Colonic mucosa (tissue), 4 donors: Measurements from ENCODE around the gene MTOR. TPM values are rescaled to one million over a fixed set of nuclear protein-coding genes. Genes with fewer than 3 reads are reported as not detected.
"Not testable (repeated sequence)": the region's sequence is repeated elsewhere in the genome, so short reads cannot be mapped to it uniquely, and the experiment has no call there.

Source experiments
- DNase-seq: peaks from one replicate; pipeline ENCODE4 v3.0.0-alpha.2; 2020
- H3K27ac ChIP-seq: fragments of 200-600 bp; one replicate; pipeline ENCODE4 v1.8.0; 2021
- H3K27me3 ChIP-seq: fragments of 200-600 bp; one replicate; pipeline ENCODE4 v1.8.0; 2021
- H3K36me3 ChIP-seq: fragments of 200-600 bp; one replicate; pipeline ENCODE4 v1.8.0; 2021
- H3K4me1 ChIP-seq: fragments of 200-600 bp; one replicate; pipeline ENCODE4 v1.8.0; 2021; ENCODE audit warnings: mild to moderate bottlenecking
- H3K4me3 ChIP-seq: fragments of 200-600 bp; one replicate; pipeline ENCODE4 v1.8.0; 2021
- H3K9ac ChIP-seq, 2 donors: one replicate each; pipeline ENCODE4 v1.7.0; 2013; ENCODE audit warnings: control low read depth in 2 of 2, low read depth in 2 of 2, low read length in 2 of 2
- H3K9me3 ChIP-seq: fragments of 200-600 bp; one replicate; pipeline ENCODE4 v1.8.0; 2021
- intact Hi-C: fragments of 100-400 bp; cut with DNase I; formaldehyde crosslinking; loops from one replicate; pipeline ENCODE4 v1.14.1; 2022
- total RNA-seq, 2 donors: library from RNA; stranded (reverse); fragmentation: NEBNext Ultra II Directional in 1 of 2; extraction: Animal tissue kit (Norgen Biotek cat#: 25700) in 1 of 2; gene quantifications; one replicate each; pipeline ENCODE4 v1.2.1, GENCODE V29; 2021
- TF ChIP-seq, protein P1 (sequence below): fragments of 200-600 bp; IDR thresholded peaks from one replicate; pipeline ENCODE4 v1.8.0; 2022; ENCODE audit warnings: antibody characterized with exemption, mild to moderate bottlenecking
- donor health status: healthy.
- donor health status: DM: no; HTN: no; CAD: no.
- donor health status: DM: no; HTN: no; CAD: no.

Gene MTOR
- total RNA-seq, 2 donors from 2014 or later: 29.9 to 50.2 TPM

DNA sequence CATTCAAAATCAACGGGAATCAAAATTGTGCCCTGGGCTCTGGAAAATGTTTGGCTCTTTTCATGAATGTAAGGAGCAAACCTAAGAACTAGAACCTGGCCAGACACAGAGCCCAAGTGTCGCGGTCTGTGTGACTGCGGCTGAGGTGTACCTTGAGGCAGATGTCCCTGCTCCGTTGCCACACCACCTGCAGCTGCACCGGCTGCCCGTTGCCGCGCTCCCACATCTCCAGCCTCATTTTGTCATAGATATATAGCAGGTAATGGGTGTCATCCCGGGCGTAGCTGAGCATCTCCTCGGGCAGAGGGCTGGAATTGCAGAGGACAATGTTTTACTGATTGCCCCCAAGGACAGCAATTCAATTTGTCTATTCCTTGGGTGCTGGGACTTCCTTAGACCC is 181.4 kb downstream of the MTOR start:
- no peak for DNase-seq
- H3K4me1 ChIP-seq: no peaks in the 10 kb centered on the region
- no peaks in the 10 kb centered on the region for H3K27me3 ChIP-seq
- H3K9me3 ChIP-seq: no peaks in the 10 kb centered on the region
- H3K36me3 ChIP-seq: peaks cover 7% of the 10 kb centered on the region
- no peak overlapping the region for H3K9ac ChIP-seq
- no peak overlapping the region for H3K4me3 ChIP-seq
- TF ChIP-seq, protein P1, sequence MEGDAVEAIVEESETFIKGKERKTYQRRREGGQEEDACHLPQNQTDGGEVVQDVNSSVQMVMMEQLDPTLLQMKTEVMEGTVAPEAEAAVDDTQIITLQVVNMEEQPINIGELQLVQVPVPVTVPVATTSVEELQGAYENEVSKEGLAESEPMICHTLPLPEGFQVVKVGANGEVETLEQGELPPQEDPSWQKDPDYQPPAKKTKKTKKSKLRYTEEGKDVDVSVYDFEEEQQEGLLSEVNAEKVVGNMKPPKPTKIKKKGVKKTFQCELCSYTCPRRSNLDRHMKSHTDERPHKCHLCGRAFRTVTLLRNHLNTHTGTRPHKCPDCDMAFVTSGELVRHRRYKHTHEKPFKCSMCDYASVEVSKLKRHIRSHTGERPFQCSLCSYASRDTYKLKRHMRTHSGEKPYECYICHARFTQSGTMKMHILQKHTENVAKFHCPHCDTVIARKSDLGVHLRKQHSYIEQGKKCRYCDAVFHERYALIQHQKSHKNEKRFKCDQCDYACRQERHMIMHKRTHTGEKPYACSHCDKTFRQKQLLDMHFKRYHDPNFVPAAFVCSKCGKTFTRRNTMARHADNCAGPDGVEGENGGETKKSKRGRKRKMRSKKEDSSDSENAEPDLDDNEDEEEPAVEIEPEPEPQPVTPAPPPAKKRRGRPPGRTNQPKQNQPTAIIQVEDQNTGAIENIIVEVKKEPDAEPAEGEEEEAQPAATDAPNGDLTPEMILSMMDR: no peak
- no peak overlapping the region for H3K27ac ChIP-seq
- intact Hi-C loops: no loop called here

DNA sequence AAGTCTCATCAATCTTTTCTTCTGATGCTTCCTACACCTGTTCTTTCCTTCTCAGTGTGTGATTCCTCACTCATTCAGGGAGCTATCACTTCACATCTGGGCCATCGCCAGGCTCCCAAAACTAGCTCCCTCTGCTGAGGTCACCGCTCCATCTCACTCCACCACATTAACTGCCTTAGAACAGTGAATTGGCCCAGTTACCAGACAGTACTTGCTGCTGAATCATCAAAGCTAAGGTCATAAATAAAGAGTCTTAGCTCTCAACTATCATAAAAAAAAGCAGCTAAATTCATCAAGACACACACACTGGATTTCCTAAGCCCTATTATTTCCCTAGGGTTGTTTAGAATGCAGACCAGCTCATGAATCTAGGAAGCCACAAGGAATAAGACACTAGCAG is 183.7 kb downstream of the MTOR start:
- TF ChIP-seq, protein P1: no peak
- no peak overlapping the region for H3K27ac ChIP-seq
- no peak overlapping the region for H3K9ac ChIP-seq
- no peaks in the 10 kb centered on the region for H3K27me3 ChIP-seq
- DNase-seq: no peak
- H3K4me1 ChIP-seq: no peaks in the 10 kb centered on the region
- intact Hi-C loops: no loop called here
- H3K9me3 ChIP-seq: no peaks in the 10 kb centered on the region
- no peak overlapping the region for H3K4me3 ChIP-seq
- H3K36me3 ChIP-seq: peaks cover 12% of the 10 kb centered on the region

DNA sequence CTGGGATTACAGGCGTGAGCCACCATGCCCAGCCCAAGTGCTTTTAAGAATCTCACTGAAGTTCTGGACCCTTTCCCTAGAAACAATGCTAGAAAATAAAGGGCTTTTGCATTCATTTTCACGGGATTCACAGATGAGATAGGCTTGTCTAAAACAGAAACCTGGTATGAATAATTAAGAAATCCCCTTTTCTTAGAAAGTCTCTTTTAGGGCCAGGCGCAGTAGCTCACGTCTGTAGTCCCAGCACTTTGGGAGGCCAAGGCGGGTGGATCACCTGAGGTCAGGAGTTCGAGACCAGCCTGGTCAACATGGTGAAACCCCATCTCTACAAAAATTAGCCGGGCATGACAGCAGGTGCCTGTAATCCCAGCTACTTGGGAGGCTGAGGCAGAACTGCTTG is 189.0 kb downstream of the MTOR start:
- H3K4me1 ChIP-seq, H3K27ac ChIP-seq, H3K4me3 ChIP-seq, H3K9me3 ChIP-seq, DNase-seq, H3K27me3 ChIP-seq, intact Hi-C loops, H3K9ac ChIP-seq: not testable (repeated sequence)
- peaks cover 13% of the 10 kb centered on the region for H3K36me3 ChIP-seq

DNA sequence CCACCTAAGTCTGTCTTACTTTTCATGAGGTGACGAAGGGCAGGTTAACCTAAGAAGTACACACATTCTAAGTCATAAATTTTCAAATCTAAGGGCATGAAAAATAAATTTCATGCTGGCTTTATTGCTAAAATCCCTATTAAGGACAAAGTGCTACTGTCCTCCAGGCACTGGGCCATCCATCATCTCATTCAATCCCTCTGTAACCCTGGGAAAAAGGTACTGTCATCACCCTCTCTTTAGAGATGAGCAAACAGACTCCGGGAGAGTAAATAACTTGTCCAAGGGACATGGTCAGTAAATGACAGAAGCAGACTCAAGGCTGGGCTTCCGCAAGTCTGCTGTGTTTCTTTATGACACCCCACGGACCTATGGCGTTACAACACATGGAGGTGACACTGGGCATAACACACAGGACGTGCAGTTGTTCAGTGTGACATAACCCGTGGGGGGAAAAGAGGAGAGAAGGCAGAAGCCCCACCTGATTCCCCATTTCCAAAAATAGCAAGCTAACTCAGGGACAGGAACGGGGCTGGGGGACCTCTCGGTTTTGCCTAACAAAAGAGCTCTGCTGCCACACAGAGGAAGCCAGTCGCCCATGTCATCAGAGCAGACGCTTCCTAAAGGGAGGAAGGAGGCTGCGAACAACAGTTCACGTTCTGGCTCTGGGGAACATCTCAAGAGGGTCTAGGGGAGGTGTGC is 190.0 kb downstream of the MTOR start:
- Histone ChIP-seq H3K4me3 (no peak overlapping the region), H3K4me1 (no peaks in the 10 kb centered on the region), H3K36me3 (peaks cover 13% of the 10 kb centered on the region), H3K27me3 (no peaks in the 10 kb centered on the region), H3K9me3 (no peaks in the 10 kb centered on the region), H3K9ac (no peak overlapping the region), H3K27ac (no peak overlapping the region)
- no peak for DNase-seq
- TF ChIP-seq, protein P1: no peak
- intact Hi-C loops: no loop called here

DNA sequence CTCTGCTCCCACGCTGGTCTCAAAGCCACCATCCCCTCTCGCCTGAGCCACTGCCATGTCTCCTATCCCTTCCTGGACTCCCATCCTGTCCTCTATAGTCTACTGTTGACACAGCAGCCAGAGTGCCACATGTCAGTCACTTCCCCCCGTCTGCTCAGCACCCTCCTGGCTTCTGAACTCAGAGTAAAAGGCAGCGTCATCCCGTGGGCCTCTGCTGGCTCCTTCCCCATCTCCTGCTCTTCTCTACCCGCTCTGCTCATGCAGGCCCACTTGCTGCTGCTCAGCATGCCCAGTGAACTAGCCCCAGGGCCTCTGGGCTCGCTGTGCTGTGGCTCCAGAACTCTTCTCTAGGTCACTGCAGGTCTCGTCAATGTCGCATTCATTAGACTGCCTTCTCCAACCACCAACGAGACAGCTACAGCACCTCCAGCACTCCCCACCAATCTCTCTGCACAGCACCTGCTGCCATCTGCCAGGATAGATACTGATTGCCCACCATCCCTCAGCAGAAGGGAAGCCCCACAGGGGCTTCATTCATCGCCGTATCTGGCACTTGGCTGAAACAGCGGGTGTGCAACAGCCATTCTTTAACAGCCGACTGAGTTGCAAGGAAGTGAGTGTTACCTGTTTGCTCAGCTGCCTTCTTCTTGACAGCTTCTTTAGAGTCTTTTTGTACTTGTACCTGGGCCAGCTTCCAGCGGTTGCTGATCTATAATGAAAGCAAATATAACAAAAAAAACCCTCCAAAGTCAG is 190.7 kb downstream of the MTOR start:
- no peaks in the 10 kb centered on the region for H3K4me1 ChIP-seq
- intact Hi-C loops: no loop called here
- H3K27ac ChIP-seq: no peak overlapping the region
- peak; percentile 40 for DNase-seq
- no peak overlapping the region for H3K4me3 ChIP-seq
- H3K9me3 ChIP-seq: no peaks in the 10 kb centered on the region
- no peaks in the 10 kb centered on the region for H3K27me3 ChIP-seq
- no peak overlapping the region for H3K9ac ChIP-seq
- TF ChIP-seq, protein P1: no peak
- peaks cover 13% of the 10 kb centered on the region for H3K36me3 ChIP-seq

DNA sequence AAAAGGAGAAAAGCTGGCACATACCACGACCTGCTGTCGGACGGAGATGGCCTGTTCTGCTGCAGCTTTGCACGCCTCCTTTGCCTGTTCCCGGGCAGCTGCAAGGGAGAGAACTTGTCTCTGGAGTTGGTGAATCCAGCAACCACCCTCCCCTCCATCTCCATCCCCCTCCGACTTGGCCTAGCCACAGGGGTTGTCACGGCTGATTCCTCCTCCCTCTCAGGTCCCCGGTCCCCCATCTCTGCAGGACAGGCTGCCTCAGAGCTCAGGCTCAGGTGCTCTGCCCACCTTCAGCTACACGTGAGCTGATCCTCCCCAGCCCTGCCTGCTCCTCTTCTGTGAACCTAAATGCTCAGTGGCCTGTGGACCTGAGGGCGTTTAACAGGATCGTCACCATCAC is 191.5 kb downstream of the MTOR start:
- Histone ChIP-seq H3K27ac (no peak overlapping the region), H3K4me3 (no peak overlapping the region), H3K36me3 (peaks cover 13% of the 10 kb centered on the region), H3K27me3 (no peaks in the 10 kb centered on the region), H3K4me1 (no peaks in the 10 kb centered on the region), H3K9me3 (no peaks in the 10 kb centered on the region), H3K9ac (no peak overlapping the region)
- no peak for DNase-seq
- intact Hi-C loops: no loop called here
- TF ChIP-seq, protein P1: no peak
